WI38 (cell line): ENCODE measurements around the gene CCDC124.

Source experiments
- H3K4me3 ChIP-seq: 2 replicates; pipeline ENCODE4 v1.5.1; 2011; ENCODE audit warnings: low read depth, mild to moderate bottlenecking, control low read depth, low read length
- CTCF ChIP-seq: IDR thresholded peaks from 2 replicates; pipeline ENCODE4 v1.5.1; 2012; ENCODE audit warnings: low read depth, mild to moderate bottlenecking, control low read depth, low read length

CCDC124 gene

DNA sequence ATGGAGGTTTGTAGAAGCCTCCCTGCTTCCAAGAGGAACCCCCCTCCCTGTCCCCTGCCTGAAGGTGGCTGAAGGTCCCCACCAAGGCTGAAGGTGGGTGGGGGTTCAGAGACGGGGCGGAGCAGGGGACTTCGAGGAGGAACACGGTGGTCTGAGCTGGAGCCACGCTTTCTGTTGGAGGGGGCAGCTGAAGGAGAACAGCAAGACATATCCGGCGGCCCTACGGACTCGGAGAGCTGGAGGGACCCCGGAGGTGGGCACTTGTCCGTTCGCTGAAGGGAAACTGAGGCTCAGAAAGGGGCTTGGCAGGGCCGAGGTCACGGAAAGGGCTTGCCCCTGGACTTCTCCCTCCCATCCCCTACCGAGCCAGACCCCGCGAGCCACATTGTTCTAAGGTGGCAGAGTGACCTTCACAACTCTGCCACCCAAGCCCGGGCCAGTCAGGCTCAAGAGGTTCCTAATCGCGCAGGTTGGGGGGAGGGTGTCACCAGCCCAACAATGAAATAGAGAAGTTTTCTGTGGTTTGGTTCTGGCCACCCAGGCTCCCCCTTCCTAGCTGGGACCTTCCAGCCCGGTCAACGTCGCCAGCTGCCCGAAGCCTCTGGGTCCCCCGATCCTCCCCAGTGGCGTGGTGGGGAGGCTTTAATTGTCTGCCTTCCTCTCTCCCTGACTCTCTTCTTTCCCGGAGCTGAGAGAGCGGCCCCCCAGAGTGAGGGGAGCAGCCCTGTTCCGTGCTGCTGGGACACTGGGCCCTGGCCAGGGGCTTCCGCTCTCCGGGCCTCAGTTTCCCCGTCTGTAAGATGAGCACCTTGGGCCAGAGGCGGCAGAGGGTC lies 18.6 kb downstream of the CCDC124 start:
- H3K4me3 ChIP-seq: no peak overlapping the region
- TF ChIP-seq CTCF: no peak

DNA sequence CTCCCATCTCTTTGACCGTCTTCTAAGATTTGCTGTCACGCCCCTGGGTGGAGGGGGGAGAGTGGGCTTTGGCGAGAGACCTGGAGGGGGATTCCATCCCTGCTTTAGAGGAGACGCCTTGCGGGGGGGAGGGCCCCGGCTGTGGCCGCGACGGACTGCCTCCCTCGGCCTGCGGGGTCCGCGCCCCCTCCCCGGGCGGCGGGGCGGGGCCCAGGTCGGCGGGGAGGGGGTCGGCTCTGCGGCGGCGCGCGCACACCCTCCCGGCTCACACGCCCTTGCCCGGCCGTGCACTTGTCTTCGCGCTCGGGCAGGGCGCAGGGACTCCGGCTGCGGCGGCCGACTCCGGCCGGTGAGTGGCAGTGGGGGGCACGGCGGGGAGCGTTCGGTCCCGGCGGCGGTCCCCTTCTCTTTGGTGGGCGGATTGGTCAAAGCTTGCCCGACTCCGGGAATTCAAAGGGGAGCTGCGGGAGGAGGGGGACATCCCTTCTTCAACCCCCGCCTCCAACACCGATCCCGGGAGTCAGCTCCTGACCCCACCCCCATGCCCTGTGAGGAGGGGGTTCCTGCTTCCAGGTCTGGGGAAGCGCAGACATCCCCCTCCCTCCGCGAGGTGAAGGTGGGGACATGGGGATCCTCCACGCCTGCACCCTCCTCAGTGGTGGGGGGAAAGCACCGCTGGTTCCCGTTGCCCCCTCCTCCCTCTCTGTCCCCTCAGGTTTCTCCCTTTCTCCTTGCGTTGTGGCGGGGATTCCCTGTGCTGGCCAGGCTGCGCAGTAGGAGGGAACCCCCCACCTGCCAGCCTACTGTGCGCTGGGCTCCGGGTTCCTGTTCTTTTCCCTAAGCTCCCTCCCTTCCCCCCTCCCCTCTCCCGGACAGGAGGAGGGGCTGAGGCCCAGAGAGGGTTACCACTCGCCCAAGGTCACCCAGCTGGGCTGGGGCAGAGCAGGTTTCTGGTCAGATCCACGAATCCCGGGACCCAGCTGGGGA lies 19.5 kb downstream of the CCDC124 start:
- H3K4me3 ChIP-seq: no peak overlapping the region
- no peak for TF ChIP-seq CTCF

DNA sequence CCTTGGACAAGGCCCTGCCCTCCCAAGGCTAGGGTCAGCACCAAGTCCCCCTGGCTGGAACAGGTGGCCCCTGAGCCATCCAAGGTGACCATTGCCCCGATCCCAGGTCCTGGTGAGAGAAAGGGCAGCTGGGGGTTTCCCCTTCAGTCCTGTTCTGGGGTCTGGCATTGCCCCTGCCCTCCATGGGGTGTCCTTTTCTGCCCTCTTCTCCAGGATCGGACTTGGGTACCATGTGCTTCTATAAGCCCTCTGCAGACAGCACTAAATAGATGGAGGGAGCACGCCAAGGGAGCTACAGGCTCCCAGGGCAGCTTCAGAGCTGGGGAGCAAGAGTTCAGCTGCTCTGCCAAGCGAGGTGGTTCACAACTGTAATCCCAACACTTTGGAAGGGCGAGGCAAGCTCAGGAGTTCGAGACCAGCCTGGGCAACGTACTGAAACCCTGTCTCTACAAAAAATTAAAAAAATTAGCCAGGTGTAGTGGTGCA lies 20.5 kb downstream of the CCDC124 start:
- TF ChIP-seq CTCF: no peak
- no peak overlapping the region for H3K4me3 ChIP-seq

GRCh38 chr19:17953869-17954268 lies 21.1 kb downstream of the CCDC124 start:
- no peak for TF ChIP-seq CTCF
- no peak overlapping the region for H3K4me3 ChIP-seq

DNA sequence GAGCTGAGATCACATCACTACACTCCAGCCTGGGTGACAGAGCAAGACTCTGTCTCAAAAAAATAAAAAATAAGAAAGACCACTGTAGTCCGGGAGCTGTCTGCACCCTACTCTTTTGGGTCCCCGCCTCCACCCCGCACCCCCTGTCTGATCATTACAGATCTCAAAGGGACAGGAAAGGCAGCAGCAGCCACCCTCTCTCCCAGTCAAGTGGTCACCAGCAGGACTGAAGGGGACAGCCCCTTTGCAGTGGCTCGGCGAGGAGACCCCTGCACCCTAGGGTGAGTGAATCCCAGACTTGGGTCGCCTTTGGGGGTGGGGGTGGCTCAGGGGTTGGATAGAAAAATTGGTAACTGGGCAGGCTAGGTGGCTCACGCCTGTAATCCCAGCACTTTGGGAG lies 21.6 kb downstream of the CCDC124 start:
- no peak overlapping the region for H3K4me3 ChIP-seq
- no peak for TF ChIP-seq CTCF

- no peak overlapping the region for H3K4me3 ChIP-seq
- TF ChIP-seq CTCF: no peak
These were observed 24.5 kb downstream of the CCDC124 start for GRCh38 chr19:17957149-17957849.
